WTC11 (cell line): Measurements from ENCODE around the gene ARAP2.

ENCODE experiments used
- AFF4 ChIP-seq: sonication (generic); formaldehyde crosslinking; IDR thresholded peaks from 2 replicates; pipeline ENCODE4 v1.8.1; 2023; ENCODE audit warnings: mild to moderate bottlenecking, missing genetic modification reagents, borderline replicate concordance
- CREB1 ChIP-seq: sonication (generic); formaldehyde crosslinking; IDR thresholded peaks from 2 replicates; pipeline ENCODE4 v1.8.0; 2023; ENCODE audit warnings: mild to moderate bottlenecking, missing genetic modification reagents
- GABPB1 ChIP-seq: sonication (generic); formaldehyde crosslinking; IDR thresholded peaks from 2 replicates; pipeline ENCODE4 v1.8.1; 2023; ENCODE audit warnings: mild to moderate bottlenecking, missing genetic modification reagents
- IRF1 ChIP-seq: sonication (generic); formaldehyde crosslinking; IDR thresholded peaks from 2 replicates; pipeline ENCODE4 v1.8.0; 2023; ENCODE audit warnings: missing genetic modification reagents
- MAX ChIP-seq: sonication (generic); formaldehyde crosslinking; IDR thresholded peaks from 2 replicates; pipeline ENCODE4 v1.8.0; 2022; ENCODE audit warnings: mild to moderate bottlenecking, missing genetic modification reagents
- RELA ChIP-seq: sonication (generic); formaldehyde crosslinking; IDR thresholded peaks from 2 replicates; pipeline ENCODE4 v1.8.1; 2022; ENCODE audit warnings: missing genetic modification reagents, mild to moderate bottlenecking, borderline replicate concordance
- RORB ChIP-seq: fragments of 250-450 bp; sonication (Bioruptor Pico); IDR thresholded peaks from 2 replicates; pipeline ENCODE4 v1.9.0; 2021; ENCODE audit warnings: mild to moderate bottlenecking
- TF ChIP-seq, protein P1 (sequence below): fragments of 250-450 bp; sonication (Bioruptor Pico); conservative IDR thresholded peaks from 2 replicates; pipeline ENCODE4 v1.9.0; 2021; ENCODE audit warnings: mild to moderate bottlenecking
- TF ChIP-seq, protein P2 (sequence below): sonication (generic); formaldehyde crosslinking; IDR thresholded peaks from 2 replicates; pipeline ENCODE4 v1.8.1; 2023; ENCODE audit warnings: mild to moderate bottlenecking, moderate library complexity, missing genetic modification reagents
- TF ChIP-seq, protein P3 (sequence below): fragments of 200-600 bp; IDR thresholded peaks from 2 replicates; pipeline ENCODE4 v1.8.0; 2022; ENCODE audit warnings: antibody characterized with exemption
- TF ChIP-seq, protein P4 (sequence below): sonication (generic); formaldehyde crosslinking; IDR thresholded peaks from 2 replicates; pipeline ENCODE4 v1.8.1; 2022; ENCODE audit warnings: low read depth, missing genetic modification reagents, borderline replicate concordance
- TF ChIP-seq, protein P5 (sequence below): sonication (generic); formaldehyde crosslinking; IDR thresholded peaks from 2 replicates; pipeline ENCODE4 v1.8.0; 2022; ENCODE audit warnings: missing genetic modification reagents
- TF ChIP-seq, protein P6 (sequence below): sonication (generic); formaldehyde crosslinking; IDR thresholded peaks from 2 replicates; pipeline ENCODE4 v1.8.1; 2022; ENCODE audit warnings: mild to moderate bottlenecking, missing genetic modification reagents, moderate library complexity, borderline replicate concordance

DNA sequence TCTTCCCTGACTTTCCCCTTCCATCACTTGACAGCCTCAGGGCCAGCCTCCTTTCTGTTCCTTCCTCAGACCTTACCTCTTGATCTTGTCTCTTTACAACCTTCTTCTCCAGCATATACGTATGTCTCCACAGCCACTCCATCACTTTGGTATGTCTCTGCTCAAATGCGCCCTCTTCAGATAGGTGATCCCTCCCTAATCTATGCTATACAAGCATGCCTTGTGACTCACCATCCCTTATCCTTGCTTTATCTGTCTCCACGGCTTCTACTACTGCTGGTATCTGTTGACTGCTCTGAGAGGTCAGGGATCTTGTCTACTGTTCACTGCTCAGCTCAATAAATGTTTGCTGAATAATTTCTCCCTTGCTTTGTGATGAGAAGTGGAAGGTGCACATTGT is 9.0 kb downstream of the ARAP2 start:
- TF ChIP-seq, protein P1, sequence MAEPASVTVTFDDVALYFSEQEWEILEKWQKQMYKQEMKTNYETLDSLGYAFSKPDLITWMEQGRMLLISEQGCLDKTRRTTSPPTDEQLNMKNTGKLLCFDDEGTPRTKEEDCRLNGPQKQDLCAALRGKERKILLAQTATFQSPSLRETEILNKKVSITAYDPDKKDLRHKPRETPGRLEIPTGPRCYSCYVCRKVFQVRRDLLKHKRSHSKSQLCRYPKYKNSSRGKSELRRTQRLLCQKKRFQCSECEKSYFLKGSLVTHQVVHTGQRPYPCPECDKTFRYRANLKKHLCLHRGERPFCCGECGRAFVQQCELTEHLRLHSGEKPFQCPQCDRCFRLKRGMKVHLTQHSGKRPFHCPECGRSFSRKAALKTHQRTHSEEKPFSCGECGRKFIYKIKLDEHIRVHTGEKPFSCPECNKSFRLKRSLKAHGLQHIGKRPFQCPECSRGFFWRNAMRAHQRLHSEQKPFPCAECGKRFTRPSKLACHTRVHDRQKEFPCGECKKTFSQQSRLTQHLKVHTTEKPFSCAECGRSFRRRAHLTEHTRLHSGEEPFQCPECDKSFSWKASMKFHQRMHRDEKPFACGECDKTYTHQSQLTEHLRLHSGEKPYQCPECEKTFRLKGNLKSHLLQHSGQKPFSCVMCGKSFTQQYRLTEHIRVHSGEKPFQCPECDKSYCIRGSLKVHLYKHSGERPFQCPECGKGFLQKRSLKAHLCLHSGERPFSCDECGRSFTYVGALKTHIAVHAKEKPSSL (CRISPR knock-in tag) = no peak
- TF ChIP-seq RELA (CRISPR knock-in tag) (no peak), IRF1 (no peak), GABPB1 (CRISPR knock-in tag) (no peak), CREB1 (CRISPR knock-in tag) (no peak), MAX (CRISPR knock-in tag) (no peak), AFF4 (CRISPR knock-in tag) (no peak), RORB (CRISPR knock-in tag) (no peak)
- TF ChIP-seq, protein P2, sequence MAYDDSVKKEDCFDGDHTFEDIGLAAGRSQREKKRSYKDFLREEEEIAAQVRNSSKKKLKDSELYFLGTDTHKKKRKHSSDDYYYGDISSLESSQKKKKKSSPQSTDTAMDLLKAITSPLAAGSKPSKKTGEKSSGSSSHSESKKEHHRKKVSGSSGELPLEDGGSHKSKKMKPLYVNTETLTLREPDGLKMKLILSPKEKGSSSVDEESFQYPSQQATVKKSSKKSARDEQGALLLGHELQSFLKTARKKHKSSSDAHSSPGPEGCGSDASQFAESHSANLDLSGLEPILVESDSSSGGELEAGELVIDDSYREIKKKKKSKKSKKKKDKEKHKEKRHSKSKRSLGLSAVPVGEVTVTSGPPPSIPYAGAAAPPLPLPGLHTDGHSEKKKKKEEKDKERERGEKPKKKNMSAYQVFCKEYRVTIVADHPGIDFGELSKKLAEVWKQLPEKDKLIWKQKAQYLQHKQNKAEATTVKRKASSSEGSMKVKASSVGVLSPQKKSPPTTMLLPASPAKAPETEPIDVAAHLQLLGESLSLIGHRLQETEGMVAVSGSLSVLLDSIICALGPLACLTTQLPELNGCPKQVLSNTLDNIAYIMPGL = no peak
- TF ChIP-seq, protein P3, sequence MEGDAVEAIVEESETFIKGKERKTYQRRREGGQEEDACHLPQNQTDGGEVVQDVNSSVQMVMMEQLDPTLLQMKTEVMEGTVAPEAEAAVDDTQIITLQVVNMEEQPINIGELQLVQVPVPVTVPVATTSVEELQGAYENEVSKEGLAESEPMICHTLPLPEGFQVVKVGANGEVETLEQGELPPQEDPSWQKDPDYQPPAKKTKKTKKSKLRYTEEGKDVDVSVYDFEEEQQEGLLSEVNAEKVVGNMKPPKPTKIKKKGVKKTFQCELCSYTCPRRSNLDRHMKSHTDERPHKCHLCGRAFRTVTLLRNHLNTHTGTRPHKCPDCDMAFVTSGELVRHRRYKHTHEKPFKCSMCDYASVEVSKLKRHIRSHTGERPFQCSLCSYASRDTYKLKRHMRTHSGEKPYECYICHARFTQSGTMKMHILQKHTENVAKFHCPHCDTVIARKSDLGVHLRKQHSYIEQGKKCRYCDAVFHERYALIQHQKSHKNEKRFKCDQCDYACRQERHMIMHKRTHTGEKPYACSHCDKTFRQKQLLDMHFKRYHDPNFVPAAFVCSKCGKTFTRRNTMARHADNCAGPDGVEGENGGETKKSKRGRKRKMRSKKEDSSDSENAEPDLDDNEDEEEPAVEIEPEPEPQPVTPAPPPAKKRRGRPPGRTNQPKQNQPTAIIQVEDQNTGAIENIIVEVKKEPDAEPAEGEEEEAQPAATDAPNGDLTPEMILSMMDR = no peak
- TF ChIP-seq, protein P4, sequence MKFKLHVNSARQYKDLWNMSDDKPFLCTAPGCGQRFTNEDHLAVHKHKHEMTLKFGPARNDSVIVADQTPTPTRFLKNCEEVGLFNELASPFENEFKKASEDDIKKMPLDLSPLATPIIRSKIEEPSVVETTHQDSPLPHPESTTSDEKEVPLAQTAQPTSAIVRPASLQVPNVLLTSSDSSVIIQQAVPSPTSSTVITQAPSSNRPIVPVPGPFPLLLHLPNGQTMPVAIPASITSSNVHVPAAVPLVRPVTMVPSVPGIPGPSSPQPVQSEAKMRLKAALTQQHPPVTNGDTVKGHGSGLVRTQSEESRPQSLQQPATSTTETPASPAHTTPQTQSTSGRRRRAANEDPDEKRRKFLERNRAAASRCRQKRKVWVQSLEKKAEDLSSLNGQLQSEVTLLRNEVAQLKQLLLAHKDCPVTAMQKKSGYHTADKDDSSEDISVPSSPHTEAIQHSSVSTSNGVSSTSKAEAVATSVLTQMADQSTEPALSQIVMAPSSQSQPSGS (CRISPR knock-in tag) = no peak
- TF ChIP-seq, protein P5, sequence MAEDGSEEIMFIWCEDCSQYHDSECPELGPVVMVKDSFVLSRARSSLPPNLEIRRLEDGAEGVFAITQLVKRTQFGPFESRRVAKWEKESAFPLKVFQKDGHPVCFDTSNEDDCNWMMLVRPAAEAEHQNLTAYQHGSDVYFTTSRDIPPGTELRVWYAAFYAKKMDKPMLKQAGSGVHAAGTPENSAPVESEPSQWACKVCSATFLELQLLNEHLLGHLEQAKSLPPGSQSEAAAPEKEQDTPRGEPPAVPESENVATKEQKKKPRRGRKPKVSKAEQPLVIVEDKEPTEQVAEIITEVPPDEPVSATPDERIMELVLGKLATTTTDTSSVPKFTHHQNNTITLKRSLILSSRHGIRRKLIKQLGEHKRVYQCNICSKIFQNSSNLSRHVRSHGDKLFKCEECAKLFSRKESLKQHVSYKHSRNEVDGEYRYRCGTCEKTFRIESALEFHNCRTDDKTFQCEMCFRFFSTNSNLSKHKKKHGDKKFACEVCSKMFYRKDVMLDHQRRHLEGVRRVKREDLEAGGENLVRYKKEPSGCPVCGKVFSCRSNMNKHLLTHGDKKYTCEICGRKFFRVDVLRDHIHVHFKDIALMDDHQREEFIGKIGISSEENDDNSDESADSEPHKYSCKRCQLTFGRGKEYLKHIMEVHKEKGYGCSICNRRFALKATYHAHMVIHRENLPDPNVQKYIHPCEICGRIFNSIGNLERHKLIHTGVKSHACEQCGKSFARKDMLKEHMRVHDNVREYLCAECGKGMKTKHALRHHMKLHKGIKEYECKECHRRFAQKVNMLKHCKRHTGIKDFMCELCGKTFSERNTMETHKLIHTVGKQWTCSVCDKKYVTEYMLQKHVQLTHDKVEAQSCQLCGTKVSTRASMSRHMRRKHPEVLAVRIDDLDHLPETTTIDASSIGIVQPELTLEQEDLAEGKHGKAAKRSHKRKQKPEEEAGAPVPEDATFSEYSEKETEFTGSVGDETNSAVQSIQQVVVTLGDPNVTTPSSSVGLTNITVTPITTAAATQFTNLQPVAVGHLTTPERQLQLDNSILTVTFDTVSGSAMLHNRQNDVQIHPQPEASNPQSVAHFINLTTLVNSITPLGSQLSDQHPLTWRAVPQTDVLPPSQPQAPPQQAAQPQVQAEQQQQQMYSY = no peak
- TF ChIP-seq, protein P6, sequence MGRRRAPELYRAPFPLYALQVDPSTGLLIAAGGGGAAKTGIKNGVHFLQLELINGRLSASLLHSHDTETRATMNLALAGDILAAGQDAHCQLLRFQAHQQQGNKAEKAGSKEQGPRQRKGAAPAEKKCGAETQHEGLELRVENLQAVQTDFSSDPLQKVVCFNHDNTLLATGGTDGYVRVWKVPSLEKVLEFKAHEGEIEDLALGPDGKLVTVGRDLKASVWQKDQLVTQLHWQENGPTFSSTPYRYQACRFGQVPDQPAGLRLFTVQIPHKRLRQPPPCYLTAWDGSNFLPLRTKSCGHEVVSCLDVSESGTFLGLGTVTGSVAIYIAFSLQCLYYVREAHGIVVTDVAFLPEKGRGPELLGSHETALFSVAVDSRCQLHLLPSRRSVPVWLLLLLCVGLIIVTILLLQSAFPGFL (CRISPR knock-in tag) = no peak
